HepG2 (cell line): ENCODE results near the gene NUP54. TPM values are rescaled to one million over a fixed set of nuclear protein-coding genes. Genes with fewer than 3 reads are reported as not detected.

Source experiments
- CAMTA2 ChIP-seq: sonication (generic); formaldehyde crosslinking; IDR thresholded peaks from 2 replicates; pipeline ENCODE4 v1.4.0; 2020; ENCODE audit warnings: mild to moderate bottlenecking, missing genetic modification reagents, borderline replicate concordance
- CBFB ChIP-seq: sonication (generic); formaldehyde crosslinking; IDR thresholded peaks from 2 replicates; pipeline ENCODE4 v1.4.0; 2020; ENCODE audit warnings: missing genetic modification reagents
- DRAP1 ChIP-seq: IDR thresholded peaks from 2 replicates; pipeline ENCODE4 v1.6.1; 2016; ENCODE audit warnings: missing genetic modification reagents, missing compliant biosample characterization
- FOXO1 ChIP-seq: sonication (generic); formaldehyde crosslinking; IDR thresholded peaks from 2 replicates; pipeline ENCODE4 v1.4.0; 2020; ENCODE audit warnings: missing genetic modification reagents
- GATAD1 ChIP-seq: IDR thresholded peaks from 2 replicates; pipeline ENCODE4 v1.6.1; 2016; ENCODE audit warnings: missing genetic modification reagents, missing compliant biosample characterization
- HMGXB3 ChIP-seq: sonication (generic); formaldehyde crosslinking; IDR thresholded peaks from 2 replicates; pipeline ENCODE4 v1.4.0; 2020; ENCODE audit warnings: missing genetic modification reagents, borderline replicate concordance
- HNRNPK ChIP-seq: fragments of 200-400 bp; formaldehyde crosslinking; IDR thresholded peaks from 2 replicates; pipeline ENCODE4 v1.6.1; 2018; ENCODE audit warnings: low read length, low read depth, moderate library complexity, mild to moderate bottlenecking; ENCODE audit not compliant: poor library complexity, severe bottlenecking
- KDM3A ChIP-seq: IDR thresholded peaks from 2 replicates; pipeline ENCODE4 v1.6.1; 2018; ENCODE audit warnings: low read depth, missing compliant biosample characterization
- KLF12 ChIP-seq: sonication (generic); formaldehyde crosslinking; IDR thresholded peaks from 2 replicates; pipeline ENCODE4 v1.4.0; 2020; ENCODE audit warnings: missing genetic modification reagents, borderline replicate concordance
- NFYB ChIP-seq: sonication (generic); formaldehyde crosslinking; IDR thresholded peaks from 2 replicates; pipeline ENCODE4 v1.4.0; 2020; ENCODE audit warnings: missing genetic modification reagents
- PHF21A ChIP-seq: sonication (generic); formaldehyde crosslinking; IDR thresholded peaks from 2 replicates; pipeline ENCODE4 v1.5.0; 2020; ENCODE audit warnings: mild to moderate bottlenecking, missing genetic modification reagents
- SP140L ChIP-seq: sonication (generic); formaldehyde crosslinking; IDR thresholded peaks from 2 replicates; pipeline ENCODE4 v1.4.0; 2020; ENCODE audit warnings: missing genetic modification reagents, borderline replicate concordance
- SRY ChIP-seq: sonication (generic); formaldehyde crosslinking; IDR thresholded peaks from 2 replicates; pipeline ENCODE4 v1.8.0; 2022; ENCODE audit warnings: mild to moderate bottlenecking, missing genetic modification reagents
- ZNF407 ChIP-seq: sonication (generic); formaldehyde crosslinking; IDR thresholded peaks from one replicate; pipeline ENCODE4 v1.5.1; 2020; ENCODE audit warnings: mild to moderate bottlenecking, missing genetic modification reagents; ENCODE audit errors: not compliant biosample characterization
- polyA plus RNA-seq, 8 experiments: library from polyadenylated mRNA; depleted of rRNA in 3 of 8; stranded (reverse) in 7 of 8; unstranded in 1 of 8; fragments of >200 nt; fragmentation: Illumina TruSeq in 4 of 8; extraction: Trizol in 4 of 8; gene quantifications; 2 replicates each; pipeline versions ENCODE4 v1.2.1 to v1.2.3, GENCODE V29; 2011 to 2016; ENCODE audit warnings: low read depth in 4 of 8, missing spikeins in 1 of 8, mixed read lengths in 1 of 8; ENCODE audit not compliant: insufficient read depth in 1 of 8
- total RNA-seq, 5 experiments: library from RNA; depleted of rRNA; stranded (reverse); fragments of >200 nt; fragmentation: Illumina TruSeq; extraction: Trizol; gene quantifications; 2 replicates each; pipeline ENCODE4 v1.2.3, GENCODE V29; 2016; ENCODE audit warnings: low read depth in 1 of 5
- TF ChIP-seq, protein P1 (sequence below): sonication (generic); formaldehyde crosslinking; IDR thresholded peaks from 2 replicates; pipeline ENCODE4 v1.9.0; 2021; ENCODE audit warnings: missing genetic modification reagents, borderline replicate concordance

The NUP54 gene
- total and polyA plus RNA-seq, 2 of the 13 experiments (the other 11 are each of a cell fraction or from before 2014, with no cell fraction given): 36.1 to 69.3 TPM

- TF ChIP-seq DRAP1: 0 out of 2 replicates have a peak, but pooled peaks have one; percentile 27
- no peak for TF ChIP-seq SP140L (CRISPR knock-in tag)
- no peak for TF ChIP-seq HMGXB3
- no peak; the same call in 1 of the 2 replicates for TF ChIP-seq GATAD1 (CRISPR knock-in tag)
- TF ChIP-seq KDM3A (CRISPR knock-in tag): no peak
- TF ChIP-seq FOXO1 (CRISPR knock-in tag): peak; percentile 15; the same call in 1 of the 2 replicates
- no peak for TF ChIP-seq CBFB (CRISPR knock-in tag)
- TF ChIP-seq, protein P1, sequence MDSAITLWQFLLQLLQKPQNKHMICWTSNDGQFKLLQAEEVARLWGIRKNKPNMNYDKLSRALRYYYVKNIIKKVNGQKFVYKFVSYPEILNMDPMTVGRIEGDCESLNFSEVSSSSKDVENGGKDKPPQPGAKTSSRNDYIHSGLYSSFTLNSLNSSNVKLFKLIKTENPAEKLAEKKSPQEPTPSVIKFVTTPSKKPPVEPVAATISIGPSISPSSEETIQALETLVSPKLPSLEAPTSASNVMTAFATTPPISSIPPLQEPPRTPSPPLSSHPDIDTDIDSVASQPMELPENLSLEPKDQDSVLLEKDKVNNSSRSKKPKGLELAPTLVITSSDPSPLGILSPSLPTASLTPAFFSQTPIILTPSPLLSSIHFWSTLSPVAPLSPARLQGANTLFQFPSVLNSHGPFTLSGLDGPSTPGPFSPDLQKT (CRISPR knock-in tag): no peak
- no peak for TF ChIP-seq KLF12 (CRISPR knock-in tag)
- TF ChIP-seq ZNF407 (CRISPR knock-in tag): no peak
- no peak for TF ChIP-seq CAMTA2
- no peak for TF ChIP-seq HNRNPK
- peak; percentile 54; the same call in 1 of the 2 replicates for TF ChIP-seq SRY
- TF ChIP-seq PHF21A (CRISPR knock-in tag): no peak
- TF ChIP-seq NFYB (CRISPR knock-in tag): no peak
These were observed 61.0 kb downstream of the NUP54 start (continued) for GRCh38 chr4:76087007-76087769.
